Gastrocnemius medialis (tissue), 4 donors: ENCODE results near the gene KPNA6. TPM values are rescaled to one million over a fixed set of nuclear protein-coding genes. Genes with fewer than 3 reads are reported as not detected.
A peak's percentile ranks its signal among the peaks of the same experiment; 100 is the strongest.

ENCODE experiments used
- ATAC-seq, 2 donors: fragments of 150-250 bp; one replicate each; pipeline ENCODE4 v1.9.1; 2016
- DNase-seq, 2 donors: peaks; one replicate each; pipeline ENCODE4 v3.0.0-alpha.2; 2019
- H3K27ac ChIP-seq, 4 donors: fragments of 200-600 bp; sonication (generic); 1 replicate in 1 of 4; 2 replicates in 3 of 4; pipeline ENCODE4 v1.5.1; 2016 to 2018; ENCODE audit warnings: mild to moderate bottlenecking in 2 of 4, moderate library complexity in 1 of 4
- H3K27me3 ChIP-seq, 3 donors: fragments of 200-600 bp; sonication (generic) in 2 of 3; 1 replicate in 1 of 3; 2 replicates in 2 of 3; pipeline versions ENCODE4 v1.5.1 to v1.6.0; 2016 to 2019; ENCODE audit warnings: mild to moderate bottlenecking in 1 of 3, moderate library complexity in 1 of 3
- H3K36me3 ChIP-seq, 2 donors: fragments of 200-600 bp; sonication (generic) in 1 of 2; one replicate each; pipeline ENCODE4 v1.5.1; 2017 to 2018
- H3K4me1 ChIP-seq, 2 donors: fragments of 200-600 bp; sonication (generic) in 1 of 2; one replicate each; pipeline ENCODE4 v1.5.1; 2016 to 2017; ENCODE audit warnings: mild to moderate bottlenecking in 2 of 2
- H3K4me3 ChIP-seq, 4 donors: fragments of 200-600 bp; sonication (generic) in 3 of 4; 1 replicate in 1 of 4; 2 replicates in 3 of 4; pipeline ENCODE4 v1.5.1; 2016 to 2019; ENCODE audit warnings: mild to moderate bottlenecking in 2 of 4
- H3K9me3 ChIP-seq, 3 donors: fragments of 200-600 bp; sonication (generic) in 2 of 3; 1 replicate in 1 of 3; 2 replicates in 2 of 3; pipeline ENCODE4 v1.5.1; 2016 to 2019
- CTCF ChIP-seq, 5 experiments: fragments of 450-650 bp in 3 of 5; fragments of 200-600 bp in 2 of 5; sonication (generic) in 2 of 5; IDR thresholded peaks in 4 of 5; conservative IDR thresholded peaks in 1 of 5; 1 replicate in 4 of 5; 2 replicates in 1 of 5; pipeline ENCODE4 v1.5.1; 2016 to 2019; ENCODE audit warnings: antibody characterized with exemption in 5 of 5, mild to moderate bottlenecking in 3 of 5, moderate library complexity in 3 of 5
- POLR2A ChIP-seq, 2 donors: fragments of 450-650 bp; IDR thresholded peaks; one replicate each; pipeline ENCODE4 v1.6.1; 2017; ENCODE audit warnings: antibody characterized with exemption in 2 of 2, mild to moderate bottlenecking in 2 of 2, moderate library complexity in 2 of 2
- in situ Hi-C, 4 donors: fragments of 200-750 bp; cut with MboI; loops; one replicate each; pipeline versions ENCODE4 v1.15.0 to v1.8.0; 2017; ENCODE audit warnings: low sequenced_read_pairs in 4 of 4
- intact Hi-C: fragments of 100-400 bp; cut with DNase I; formaldehyde crosslinking; loops from one replicate; pipeline ENCODE4 v1.15.1; 2023; ENCODE audit warnings: low total_unique reads
- total RNA-seq, 4 donors: library from RNA; depleted of rRNA; stranded (reverse); fragments of >200 nt; gene quantifications; one replicate each; pipeline versions ENCODE4 v1.1.0 to v1.2.3, GENCODE V29; 2016

Gene KPNA6
- total RNA-seq, 4 donors from 2014 or later, result 67.3 to 80.7 (median 74.4) TPM

- TF ChIP-seq POLR2A (IDR thresholded peaks at IDR 0.05) (no peak), CTCF (IDR thresholded peaks at IDR 0.05 in 4 of 5, conservative IDR thresholded peaks at IDR 0.05 in 1 of 5) (no peak)
- no peak for ATAC-seq
- H3K4me3 ChIP-seq, result no peak overlapping the region
- H3K27me3 ChIP-seq, result no peaks in the 10 kb centered on the region
- DNase-seq, result no peak
- in situ Hi-C loops, result no loop called here
- H3K36me3 ChIP-seq, result no peaks in the 10 kb centered on the region
- no peaks in the 10 kb centered on the region for H3K9me3 ChIP-seq
- H3K27ac ChIP-seq, result no peak overlapping the region
- intact Hi-C loops, result no loop called here
- H3K4me1 ChIP-seq, result peaks cover 58 to 61% of the 10 kb centered on the region in 2 donors
These were observed 17.5 kb downstream of the KPNA6 start for GRCh38 chr1:32125313-32125712.

- intact Hi-C loops, result no loop called here
- H3K27ac ChIP-seq, result peak overlapping the region in 1 of 4 donors; percentile 35
- TF ChIP-seq CTCF (IDR thresholded peaks at IDR 0.05 in 4 of 5, conservative IDR thresholded peaks at IDR 0.05 in 1 of 5) (no peak), POLR2A (IDR thresholded peaks at IDR 0.05) (no peak)
- no peaks in the 10 kb centered on the region for H3K27me3 ChIP-seq
- H3K4me1 ChIP-seq, result peaks cover 53 to 54% of the 10 kb centered on the region in 2 donors
- H3K9me3 ChIP-seq, result no peaks in the 10 kb centered on the region
- no peaks in the 10 kb centered on the region for H3K36me3 ChIP-seq
- in situ Hi-C loops, result no loop called here
- H3K4me3 ChIP-seq, result no peak overlapping the region
- ATAC-seq, result no peak
- no peak for DNase-seq
These were observed 18.9 kb downstream of the KPNA6 start for GRCh38 chr1:32126770-32127169.

GRCh38 chr1:32127409-32128198 is 19.7 kb downstream of the KPNA6 start:
- Histone ChIP-seq H3K36me3 (no peaks in the 10 kb centered on the region), H3K27ac (peak overlapping the region in 2 of 4 donors; percentile 26 to 35), H3K4me3 (no peak overlapping the region), H3K9me3 (no peaks in the 10 kb centered on the region), H3K4me1 (peaks cover 44 to 47% of the 10 kb centered on the region in 2 donors), H3K27me3 (no peaks in the 10 kb centered on the region)
- no peak for TF ChIP-seq POLR2A (IDR thresholded peaks at IDR 0.05)
- TF ChIP-seq CTCF (IDR thresholded peaks at IDR 0.05 in 4 of 5, conservative IDR thresholded peaks at IDR 0.05 in 1 of 5), result no peak
- no peak for ATAC-seq
- DNase-seq, result no peak
- in situ Hi-C loops (no loop called here), intact Hi-C loops (no loop called here)

GRCh38 chr1:32128479-32128878 is 20.6 kb downstream of the KPNA6 start:
- no peaks in the 10 kb centered on the region for H3K27me3 ChIP-seq
- H3K36me3 ChIP-seq, result no peaks in the 10 kb centered on the region
- peaks cover 44 to 51% of the 10 kb centered on the region in 2 donors for H3K4me1 ChIP-seq
- H3K4me3 ChIP-seq, result no peak overlapping the region
- no peaks in the 10 kb centered on the region for H3K9me3 ChIP-seq
- H3K27ac ChIP-seq, result peak overlapping the region in 2 of 4 donors; percentile 57 to 64
- TF ChIP-seq CTCF (IDR thresholded peaks at IDR 0.05 in 4 of 5, conservative IDR thresholded peaks at IDR 0.05 in 1 of 5), result no peak
- TF ChIP-seq POLR2A (IDR thresholded peaks at IDR 0.05), result no peak
- intact Hi-C loops, result no loop called here
- ATAC-seq (no peak), DNase-seq (no peak)
- in situ Hi-C loops, result no loop called here
